ENCODE results near the gene AMBP.

GRCh38 chr9:114075602-114076001 is 2.5 kb downstream of the AMBP start:
- TF ChIP-seq, protein P1, sequence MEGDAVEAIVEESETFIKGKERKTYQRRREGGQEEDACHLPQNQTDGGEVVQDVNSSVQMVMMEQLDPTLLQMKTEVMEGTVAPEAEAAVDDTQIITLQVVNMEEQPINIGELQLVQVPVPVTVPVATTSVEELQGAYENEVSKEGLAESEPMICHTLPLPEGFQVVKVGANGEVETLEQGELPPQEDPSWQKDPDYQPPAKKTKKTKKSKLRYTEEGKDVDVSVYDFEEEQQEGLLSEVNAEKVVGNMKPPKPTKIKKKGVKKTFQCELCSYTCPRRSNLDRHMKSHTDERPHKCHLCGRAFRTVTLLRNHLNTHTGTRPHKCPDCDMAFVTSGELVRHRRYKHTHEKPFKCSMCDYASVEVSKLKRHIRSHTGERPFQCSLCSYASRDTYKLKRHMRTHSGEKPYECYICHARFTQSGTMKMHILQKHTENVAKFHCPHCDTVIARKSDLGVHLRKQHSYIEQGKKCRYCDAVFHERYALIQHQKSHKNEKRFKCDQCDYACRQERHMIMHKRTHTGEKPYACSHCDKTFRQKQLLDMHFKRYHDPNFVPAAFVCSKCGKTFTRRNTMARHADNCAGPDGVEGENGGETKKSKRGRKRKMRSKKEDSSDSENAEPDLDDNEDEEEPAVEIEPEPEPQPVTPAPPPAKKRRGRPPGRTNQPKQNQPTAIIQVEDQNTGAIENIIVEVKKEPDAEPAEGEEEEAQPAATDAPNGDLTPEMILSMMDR (IDR thresholded peaks at IDR 0.05), result no peak
- TF ChIP-seq EZH2 (IDR thresholded peaks at IDR 0.05; ENCODE audit: borderline replicate concordance, insufficient read depth, low read depth, low read length, poor library complexity, severe bottlenecking), result no peak
